Upper lobe of left lung (tissue), 4 donors: ENCODE measurements around the gene CUEDC1.

ENCODE experiments used
- EP300 ChIP-seq, 4 donors: sonication (generic); formaldehyde crosslinking; IDR thresholded peaks; one replicate each; pipeline ENCODE4 v1.5.1; 2017; ENCODE audit warnings: antibody characterized with exemption in 4 of 4, control low read depth in 2 of 4
- POLR2A ChIP-seq, 4 donors: fragments of 450-650 bp; IDR thresholded peaks; one replicate each; pipeline ENCODE4 v1.5.1; 2016 to 2017; ENCODE audit warnings: antibody characterized with exemption in 4 of 4, mild to moderate bottlenecking in 2 of 4
- TF ChIP-seq, protein P1 (sequence below), 6 experiments: fragments of 450-650 bp in 4 of 6; fragments of 200-600 bp in 2 of 6; sonication (generic) in 2 of 6; IDR thresholded peaks; one replicate each; pipeline ENCODE4 v1.5.1; 2016 to 2019; ENCODE audit warnings: antibody characterized with exemption in 6 of 6

- TF ChIP-seq, protein P1, sequence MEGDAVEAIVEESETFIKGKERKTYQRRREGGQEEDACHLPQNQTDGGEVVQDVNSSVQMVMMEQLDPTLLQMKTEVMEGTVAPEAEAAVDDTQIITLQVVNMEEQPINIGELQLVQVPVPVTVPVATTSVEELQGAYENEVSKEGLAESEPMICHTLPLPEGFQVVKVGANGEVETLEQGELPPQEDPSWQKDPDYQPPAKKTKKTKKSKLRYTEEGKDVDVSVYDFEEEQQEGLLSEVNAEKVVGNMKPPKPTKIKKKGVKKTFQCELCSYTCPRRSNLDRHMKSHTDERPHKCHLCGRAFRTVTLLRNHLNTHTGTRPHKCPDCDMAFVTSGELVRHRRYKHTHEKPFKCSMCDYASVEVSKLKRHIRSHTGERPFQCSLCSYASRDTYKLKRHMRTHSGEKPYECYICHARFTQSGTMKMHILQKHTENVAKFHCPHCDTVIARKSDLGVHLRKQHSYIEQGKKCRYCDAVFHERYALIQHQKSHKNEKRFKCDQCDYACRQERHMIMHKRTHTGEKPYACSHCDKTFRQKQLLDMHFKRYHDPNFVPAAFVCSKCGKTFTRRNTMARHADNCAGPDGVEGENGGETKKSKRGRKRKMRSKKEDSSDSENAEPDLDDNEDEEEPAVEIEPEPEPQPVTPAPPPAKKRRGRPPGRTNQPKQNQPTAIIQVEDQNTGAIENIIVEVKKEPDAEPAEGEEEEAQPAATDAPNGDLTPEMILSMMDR (IDR thresholded peaks at IDR 0.05) = no peak
- TF ChIP-seq EP300 (IDR thresholded peaks at IDR 0.05) = no peak
- TF ChIP-seq POLR2A (IDR thresholded peaks at IDR 0.05) = no peak
These were observed 66.0 kb downstream of the CUEDC1 start for GRCh38 chr17:57889252-57889651.
